ENCODE data around the gene CD36. TPM values are rescaled to one million over a fixed set of nuclear protein-coding genes. Genes with fewer than 3 reads are reported as not detected.

Gene CD36
- total and polyA plus RNA-seq, 4 donors, result 24.7 to 90.4 (median 67.1) TPM

DNA sequence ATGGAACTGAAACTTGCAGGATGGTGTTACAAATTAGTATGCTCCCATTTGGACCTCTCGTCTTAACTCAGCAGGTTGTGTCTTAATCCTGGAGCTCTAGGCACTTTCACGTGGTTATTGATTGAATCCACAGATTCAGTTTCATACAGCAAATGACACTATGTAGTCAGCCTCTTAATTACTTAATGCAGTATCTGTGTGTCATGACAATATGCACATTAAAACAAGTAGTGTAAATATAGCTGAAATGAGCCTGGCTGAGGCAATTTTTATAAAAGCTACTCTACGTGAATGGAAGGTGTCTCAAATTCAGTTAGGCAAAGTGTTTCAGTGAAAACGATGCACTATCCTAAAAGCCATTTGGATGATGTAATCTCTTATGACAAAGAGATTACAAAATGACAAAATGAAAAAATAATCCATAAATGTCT lies 86.8 kb downstream of the CD36 start:
- WGBS (ENCODE audit: insufficient coverage), result no CpG with 5 or more reads among the region's 4 CpGs
- H3K4me1 ChIP-seq (ENCODE audit: control insufficient read depth, insufficient read depth, low read length), result no peaks in the 10 kb centered on the region
- peak in 1 of 6 donors; percentile 26 for DNase-seq (ENCODE audit: low read depth in 4 of 6, low spot score in 6 of 6)
- H3K4me3 ChIP-seq (ENCODE audit: low read depth, low read length), result no peak overlapping the region
- H3K27ac ChIP-seq (ENCODE audit: low read depth, low read length), result no peak overlapping the region
- H3K9me3 ChIP-seq (ENCODE audit: control insufficient read depth, insufficient read depth, low read length), result no peaks in the 10 kb centered on the region
- no peaks in the 10 kb centered on the region for H3K36me3 ChIP-seq (ENCODE audit: control insufficient read depth, insufficient read depth, low read length)
- H3K27me3 ChIP-seq (ENCODE audit: control insufficient read depth, insufficient read depth, low read length), result no peaks in the 10 kb centered on the region

Small RNA genes lying within 50 kb of the gene (small RNA-seq; reads per million reads assigned to genes)
- gene AC073850.1 (ENCODE audit: low replicate concordance), result not detected

Other genes starting within 250 kb of the CD36 start
- not detected for gene GNAT3, start 126.6 kb upstream of the CD36 start, total RNA-seq
- not detected for gene GNAT3, start 126.6 kb upstream of the CD36 start, polyA plus RNA-seq (ENCODE audit: insufficient read length in 2 of 2)